K562 (cell line): ENCODE results near the gene CISD3. TPM values are rescaled to one million over a fixed set of nuclear protein-coding genes. Genes with fewer than 3 reads are reported as not detected.

Experiments
- ARHGAP35 ChIP-seq: fragments of 450-650 bp; IDR thresholded peaks from 2 replicates; pipeline ENCODE4 v1.6.1; 2018; ENCODE audit not compliant: partially characterized antibody
- BACH1 ChIP-seq: fragments of 200-800 bp; sonication (Bioruptor generic); IDR thresholded peaks from 2 replicates; pipeline ENCODE4 v1.6.1; 2016; ENCODE audit warnings: missing genetic modification characterization, missing compliant biosample characterization
- BRF1 ChIP-seq: IDR thresholded peaks from 3 replicates; pipeline ENCODE4 v1.6.1; 2011; ENCODE audit warnings: borderline replicate concordance, mild to moderate bottlenecking; ENCODE audit not compliant: insufficient read length; ENCODE audit errors: extremely low read depth
- CREB1 ChIP-seq, 2 experiments: sonication (generic) in 1 of 2; formaldehyde crosslinking in 1 of 2; IDR thresholded peaks; 2 replicates each; pipeline versions ENCODE4 v1.6.1 to v1.8.0; 2012 to 2022; ENCODE audit warnings: inconsistent platforms in 1 of 2, mild to moderate bottlenecking in 1 of 2, missing genetic modification reagents in 1 of 2, moderate library complexity in 1 of 2
- CREB3 ChIP-seq: fragments of 450-650 bp; conservative IDR thresholded peaks from 2 replicates; pipeline ENCODE4 v1.6.1; 2016; ENCODE audit warnings: missing genetic modification characterization, low read depth, mild to moderate bottlenecking, missing compliant biosample characterization, moderate library complexity
- DACH1 ChIP-seq: fragments of 450-650 bp; IDR thresholded peaks from 2 replicates; pipeline ENCODE4 v1.6.1; 2018; ENCODE audit not compliant: partially characterized antibody
- E2F1 ChIP-seq: sonication (generic); formaldehyde crosslinking; IDR thresholded peaks from 2 replicates; pipeline ENCODE4 v1.8.1; 2023; ENCODE audit warnings: mild to moderate bottlenecking, missing genetic modification reagents, moderate library complexity
- ESRRA ChIP-seq: fragments of 450-650 bp; IDR thresholded peaks from 2 replicates; pipeline ENCODE4 v1.6.1; 2014; ENCODE audit warnings: low read depth, mild to moderate bottlenecking, moderate library complexity, borderline replicate concordance
- HMG20B ChIP-seq: fragments of 250-450 bp; sonication (Bioruptor Pico); IDR thresholded peaks from 2 replicates; pipeline ENCODE4 v1.5.0; 2021; ENCODE audit warnings: mild to moderate bottlenecking
- KDM5B ChIP-seq: fragments of 200-600 bp; sonication (generic); IDR thresholded peaks from 2 replicates; pipeline ENCODE4 v1.6.1; 2012; ENCODE audit warnings: low read depth, mild to moderate bottlenecking, moderate library complexity, low read length, control low read depth, inconsistent platforms; ENCODE audit not compliant: insufficient replicate concordance
- PHF21A ChIP-seq: fragments of 450-650 bp; IDR thresholded peaks from 2 replicates; pipeline ENCODE4 v1.6.1; 2017; ENCODE audit warnings: low read depth, borderline replicate concordance
- POLR2B ChIP-seq: fragments of 450-650 bp; IDR thresholded peaks from 2 replicates; pipeline ENCODE4 v1.6.1; 2018; ENCODE audit warnings: low read depth; ENCODE audit not compliant: partially characterized antibody
- RBM17 ChIP-seq: fragments of 200-400 bp; formaldehyde crosslinking; IDR thresholded peaks from 2 replicates; pipeline ENCODE4 v1.6.1; 2017; ENCODE audit warnings: low read depth, mild to moderate bottlenecking, low read length, borderline replicate concordance
- RNF219 ChIP-seq: fragments of 250-450 bp; sonication (Bioruptor Pico); IDR thresholded peaks from 2 replicates; pipeline ENCODE4 v1.5.0; 2022; ENCODE audit warnings: mild to moderate bottlenecking
- SNAPC5 ChIP-seq: fragments of 250-450 bp; sonication (Bioruptor Pico); IDR thresholded peaks from 2 replicates; pipeline ENCODE4 v1.8.0; 2021; ENCODE audit warnings: moderate library complexity, mild to moderate bottlenecking, inconsistent platforms
- SUPT5H ChIP-seq: fragments of 450-650 bp; IDR thresholded peaks from 2 replicates; pipeline ENCODE4 v1.6.1; 2016
- TAF9B ChIP-seq: fragments of 450-650 bp; IDR thresholded peaks from 2 replicates; pipeline ENCODE4 v1.6.1; 2018; ENCODE audit warnings: mild to moderate bottlenecking; ENCODE audit not compliant: partially characterized antibody
- THRB ChIP-seq: fragments of 450-650 bp; formaldehyde crosslinking; conservative IDR thresholded peaks from 2 replicates; pipeline ENCODE4 v1.4.0; 2022; ENCODE audit warnings: mild to moderate bottlenecking, missing genetic modification characterization
- ZBTB17 ChIP-seq: fragments of 450-650 bp; formaldehyde crosslinking; IDR thresholded peaks from 2 replicates; pipeline ENCODE4 v1.4.0; 2020; ENCODE audit warnings: mild to moderate bottlenecking
- ZNF444 ChIP-seq: fragments of 250-450 bp; sonication (Bioruptor Pico); IDR thresholded peaks from 2 replicates; pipeline ENCODE4 v1.4.0; 2020; ENCODE audit warnings: mild to moderate bottlenecking, moderate library complexity
- ZNF445 ChIP-seq: fragments of 250-450 bp; sonication (Bioruptor Pico); IDR thresholded peaks from 2 replicates; pipeline ENCODE4 v1.4.0; 2020; ENCODE audit warnings: low read depth, mild to moderate bottlenecking, moderate library complexity
- ZNF583 ChIP-seq: fragments of 250-450 bp; sonication (Bioruptor Pico); IDR thresholded peaks from 2 replicates; pipeline ENCODE4 v1.4.0; 2020
- ZNF75A ChIP-seq: fragments of 450-650 bp; formaldehyde crosslinking; IDR thresholded peaks from 2 replicates; pipeline ENCODE4 v1.4.0; 2020; ENCODE audit warnings: mild to moderate bottlenecking
- polyA plus RNA-seq, 8 experiments: library from polyadenylated mRNA; depleted of rRNA in 4 of 8; stranded (reverse) in 5 of 8; unstranded in 3 of 8; fragments of >200 nt; fragmentation: Nextera tagmentation in 2 of 8; fragmentation: Illumina TruSeq in 1 of 8; extraction: Ambion mirVana in 2 of 8; extraction: Trizol in 1 of 8; gene quantifications; 2 replicates each; pipeline versions ENCODE4 v1.2.1 to v1.2.3, GENCODE V29; 2011 to 2014; ENCODE audit warnings: inconsistent platforms in 1 of 8, missing spikeins in 1 of 8
- total RNA-seq, 7 experiments: library from RNA; depleted of rRNA in 6 of 7; stranded (reverse); fragments of >200 nt in 6 of 7; fragmentation: Illumina TruSeq in 2 of 7; extraction: Trizol in 2 of 7; gene quantifications; 2 replicates each; pipeline versions ENCODE4 v1.2.1 to v1.2.3, GENCODE V29; 2011 to 2021; ENCODE audit warnings: low replicate concordance in 1 of 7

Gene CISD3
- total and polyA plus RNA-seq, 9 of the 15 experiments (the other 6 are each of a cell fraction or from before 2014, with no cell fraction given), result 5.0 to 60.7 (median 15.7) TPM

GRCh38 chr17:38702916-38703741 lies 27.0 kb upstream of the CISD3 start (continued):
- TF ChIP-seq PHF21A (no peak), ZBTB17 (no peak), SUPT5H (no peak), KDM5B (peak; percentile 11), SNAPC5 (CRISPR knock-in tag) (no peak), BRF1 (no peak), RBM17 (no peak), THRB (no peak), POLR2B (no peak), HMG20B (CRISPR knock-in tag) (no peak), E2F1 (CRISPR knock-in tag) (no peak), ESRRA (no peak), BACH1 (tag) (no peak), ZNF583 (CRISPR knock-in tag) (no peak), CREB3 (tag) (no peak), RNF219 (CRISPR knock-in tag) (no peak), ZNF444 (CRISPR knock-in tag) (no peak), DACH1 (no peak), CREB1 (IDR thresholded peaks at IDR 0.05) (no peak), CREB1 (CRISPR knock-in tag; IDR thresholded peaks at IDR 0.05) (no peak), TAF9B (no peak), ZNF445 (CRISPR knock-in tag) (no peak), ZNF75A (CRISPR knock-in tag) (no peak), ARHGAP35 (no peak)
